ENCODE data around the gene RASSF6.
"Not testable (repeated sequence)": the region's sequence is repeated elsewhere in the genome, so short reads cannot be mapped to it uniquely, and the experiment has no call there.

The RASSF6 gene

GRCh38 chr4:73620115-73620792, at the start of gene RASSF6:
Gene RASSF6, minus strand, starts transcription at chr4:73620436. Its CDS starts 8,641 bp downstream, at chr4:73611795.
- DNase-seq (ENCODE audit: low read depth in 3 of 3, low spot score in 1 of 3) = no peak

- no peak for DNase-seq (ENCODE audit: low read depth in 3 of 3, low spot score in 1 of 3)
Observed at GRCh38 chr4:73669410-73670183, 49.4 kb upstream of the RASSF6 start.

GRCh38 chr4:73668782-73669201, 48.6 kb upstream of the RASSF6 start:
- no peak for DNase-seq (ENCODE audit: low read depth in 3 of 3, low spot score in 1 of 3)

- DNase-seq (ENCODE audit: low read depth in 3 of 3, low spot score in 1 of 3) = not testable (repeated sequence)
Observed at GRCh38 chr4:73665924-73666323, 45.7 kb upstream of the RASSF6 start.

GRCh38 chr4:73664470-73664869, 44.2 kb upstream of the RASSF6 start:
- no peak for DNase-seq (ENCODE audit: low read depth in 3 of 3, low spot score in 1 of 3)

- no peak for DNase-seq (ENCODE audit: low read depth in 3 of 3, low spot score in 1 of 3)
Observed at GRCh38 chr4:73663576-73663975, 43.3 kb upstream of the RASSF6 start.

GRCh38 chr4:73662709-73663546, 42.7 kb upstream of the RASSF6 start:
- no peak for DNase-seq (ENCODE audit: low read depth in 3 of 3, low spot score in 1 of 3)

GRCh38 chr4:73661646-73662119, 41.4 kb upstream of the RASSF6 start:
- no peak for DNase-seq (ENCODE audit: low read depth in 3 of 3, low spot score in 1 of 3)

GRCh38 chr4:73660808-73661207, 40.6 kb upstream of the RASSF6 start:
- DNase-seq (ENCODE audit: low read depth in 3 of 3, low spot score in 1 of 3) = no peak

GRCh38 chr4:73653695-73654106, 33.5 kb upstream of the RASSF6 start:
- no peak for DNase-seq (ENCODE audit: low read depth in 3 of 3, low spot score in 1 of 3)

GRCh38 chr4:73650250-73650649, 30.0 kb upstream of the RASSF6 start:
- no peak for DNase-seq (ENCODE audit: low read depth in 3 of 3, low spot score in 1 of 3)

GRCh38 chr4:73648478-73648877, 28.2 kb upstream of the RASSF6 start:
- DNase-seq (ENCODE audit: low read depth in 3 of 3, low spot score in 1 of 3) = no peak

GRCh38 chr4:73646117-73646516, 25.9 kb upstream of the RASSF6 start:
- DNase-seq (ENCODE audit: low read depth in 3 of 3, low spot score in 1 of 3) = no peak

GRCh38 chr4:73631565-73632226, 11.5 kb upstream of the RASSF6 start:
- DNase-seq (ENCODE audit: low read depth in 3 of 3, low spot score in 1 of 3) = no peak

- not testable (repeated sequence) for DNase-seq (ENCODE audit: low read depth in 3 of 3, low spot score in 1 of 3)
Observed at GRCh38 chr4:73628834-73629233, 8.6 kb upstream of the RASSF6 start.

GRCh38 chr4:73621357-73621756, 1.1 kb upstream of the RASSF6 start:
- DNase-seq (ENCODE audit: low read depth in 3 of 3, low spot score in 1 of 3) = no peak

GRCh38 chr4:73619346-73619745, 890 bp downstream of the RASSF6 start:
- no peak for DNase-seq (ENCODE audit: low read depth in 3 of 3, low spot score in 1 of 3)

GRCh38 chr4:73617256-73617655, 3.0 kb downstream of the RASSF6 start:
- no peak for DNase-seq (ENCODE audit: low read depth in 3 of 3, low spot score in 1 of 3)

- no peak for DNase-seq (ENCODE audit: low read depth in 3 of 3, low spot score in 1 of 3)
Observed at GRCh38 chr4:73615613-73616012, 4.6 kb downstream of the RASSF6 start.

GRCh38 chr4:73614311-73614867, 5.8 kb downstream of the RASSF6 start:
- DNase-seq (ENCODE audit: low read depth in 3 of 3, low spot score in 1 of 3) = no peak

GRCh38 chr4:73613130-73613529, 7.1 kb downstream of the RASSF6 start:
- DNase-seq (ENCODE audit: low read depth in 3 of 3, low spot score in 1 of 3) = no peak
